Prostate gland (tissue), 2 donors: Measurements from ENCODE around the gene RBBP8.

Experiments
- POLR2A ChIP-seq: fragments of 450-650 bp; IDR thresholded peaks from one replicate; pipeline ENCODE4 v1.6.1; 2016; ENCODE audit warnings: antibody characterized with exemption, mild to moderate bottlenecking
- POLR2AphosphoS5 ChIP-seq: sonication (generic); formaldehyde crosslinking; IDR thresholded peaks from one replicate; pipeline ENCODE4 v1.6.1; 2017; ENCODE audit warnings: antibody characterized with exemption
- TF ChIP-seq, protein P1 (sequence below), 4 experiments: fragments of 200-600 bp in 2 of 4; fragments of 450-650 bp in 2 of 4; sonication (generic) in 2 of 4; IDR thresholded peaks; 1 replicate in 3 of 4; 2 replicates in 1 of 4; pipeline ENCODE4 v1.5.1; 2016 to 2019; ENCODE audit warnings: antibody characterized with exemption in 4 of 4, mild to moderate bottlenecking in 2 of 4, moderate library complexity in 2 of 4

DNA sequence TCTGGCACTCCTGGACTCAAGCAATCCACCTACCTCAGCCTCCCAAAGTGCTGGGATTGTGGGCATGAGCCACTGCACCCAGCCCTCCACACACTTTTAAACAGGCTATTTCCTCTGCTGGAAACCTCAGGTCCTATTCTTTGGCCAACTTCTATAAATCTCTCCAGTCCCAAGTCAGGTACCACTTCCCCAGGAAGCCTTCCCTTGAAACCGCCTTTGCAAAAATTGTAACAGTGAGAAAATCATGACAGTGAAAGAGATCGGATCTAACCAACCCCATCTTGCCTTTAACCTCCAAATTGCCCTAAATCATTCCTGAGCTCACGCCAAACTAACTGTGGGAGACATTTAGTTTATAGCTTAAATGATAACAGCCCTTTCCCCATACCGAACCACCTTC, 134.9 kb downstream of the RBBP8 start:
- no peak for TF ChIP-seq POLR2A
- TF ChIP-seq, protein P1, sequence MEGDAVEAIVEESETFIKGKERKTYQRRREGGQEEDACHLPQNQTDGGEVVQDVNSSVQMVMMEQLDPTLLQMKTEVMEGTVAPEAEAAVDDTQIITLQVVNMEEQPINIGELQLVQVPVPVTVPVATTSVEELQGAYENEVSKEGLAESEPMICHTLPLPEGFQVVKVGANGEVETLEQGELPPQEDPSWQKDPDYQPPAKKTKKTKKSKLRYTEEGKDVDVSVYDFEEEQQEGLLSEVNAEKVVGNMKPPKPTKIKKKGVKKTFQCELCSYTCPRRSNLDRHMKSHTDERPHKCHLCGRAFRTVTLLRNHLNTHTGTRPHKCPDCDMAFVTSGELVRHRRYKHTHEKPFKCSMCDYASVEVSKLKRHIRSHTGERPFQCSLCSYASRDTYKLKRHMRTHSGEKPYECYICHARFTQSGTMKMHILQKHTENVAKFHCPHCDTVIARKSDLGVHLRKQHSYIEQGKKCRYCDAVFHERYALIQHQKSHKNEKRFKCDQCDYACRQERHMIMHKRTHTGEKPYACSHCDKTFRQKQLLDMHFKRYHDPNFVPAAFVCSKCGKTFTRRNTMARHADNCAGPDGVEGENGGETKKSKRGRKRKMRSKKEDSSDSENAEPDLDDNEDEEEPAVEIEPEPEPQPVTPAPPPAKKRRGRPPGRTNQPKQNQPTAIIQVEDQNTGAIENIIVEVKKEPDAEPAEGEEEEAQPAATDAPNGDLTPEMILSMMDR (IDR thresholded peaks at IDR 0.05) = no peak
- no peak for TF ChIP-seq POLR2AphosphoS5
